HepG2 (cell line): ENCODE measurements around the gene SLC27A2.

Source experiments
- ZBTB33 ChIP-seq: sonication (generic); formaldehyde crosslinking; IDR thresholded peaks from 2 replicates; pipeline ENCODE4 v1.4.0; 2020; ENCODE audit warnings: missing genetic modification reagents
- ZNF441 ChIP-seq: sonication (generic); formaldehyde crosslinking; IDR thresholded peaks from 2 replicates; pipeline ENCODE4 v1.7.0; 2021; ENCODE audit warnings: missing genetic modification reagents, borderline replicate concordance

- TF ChIP-seq ZNF441 (CRISPR knock-in tag), result no peak
- no peak for TF ChIP-seq ZBTB33 (CRISPR knock-in tag)
These were observed 99.4 kb downstream of the SLC27A2 start for GRCh38 chr15:50281427-50281826.
